ENCODE results near the gene ASL. TPM values are rescaled to one million over a fixed set of nuclear protein-coding genes. Genes with fewer than 3 reads are reported as not detected.
A peak's percentile ranks its signal among the peaks of the same experiment; 100 is the strongest.

The ASL gene
- total and polyA plus RNA-seq, 10 of the 15 experiments (the other 5 are each of a cell fraction or from before 2014, with no cell fraction given), result 0.66 to 36.7 (median 28.8) TPM

DNA sequence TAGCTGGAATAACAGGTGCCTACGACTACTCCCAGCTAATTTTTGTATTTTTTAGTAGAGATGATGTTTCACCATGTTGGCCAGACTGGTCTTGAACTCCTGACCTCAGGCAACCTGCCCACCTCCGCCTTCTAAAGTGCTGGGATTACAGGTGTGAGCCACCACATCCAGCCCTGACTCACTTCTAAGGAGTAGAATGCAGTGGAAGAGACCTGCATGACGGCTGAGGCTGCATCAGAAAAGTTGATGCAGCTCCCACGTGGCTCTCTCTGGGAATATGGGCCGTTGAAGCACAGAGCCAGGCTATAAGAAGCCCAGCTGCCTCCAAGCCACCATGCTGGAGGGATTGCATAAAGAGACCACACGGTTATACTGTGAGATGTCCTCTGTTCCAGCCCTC lies 21.6 kb upstream of the ASL start (continued):
- TF ChIP-seq, protein P1, sequence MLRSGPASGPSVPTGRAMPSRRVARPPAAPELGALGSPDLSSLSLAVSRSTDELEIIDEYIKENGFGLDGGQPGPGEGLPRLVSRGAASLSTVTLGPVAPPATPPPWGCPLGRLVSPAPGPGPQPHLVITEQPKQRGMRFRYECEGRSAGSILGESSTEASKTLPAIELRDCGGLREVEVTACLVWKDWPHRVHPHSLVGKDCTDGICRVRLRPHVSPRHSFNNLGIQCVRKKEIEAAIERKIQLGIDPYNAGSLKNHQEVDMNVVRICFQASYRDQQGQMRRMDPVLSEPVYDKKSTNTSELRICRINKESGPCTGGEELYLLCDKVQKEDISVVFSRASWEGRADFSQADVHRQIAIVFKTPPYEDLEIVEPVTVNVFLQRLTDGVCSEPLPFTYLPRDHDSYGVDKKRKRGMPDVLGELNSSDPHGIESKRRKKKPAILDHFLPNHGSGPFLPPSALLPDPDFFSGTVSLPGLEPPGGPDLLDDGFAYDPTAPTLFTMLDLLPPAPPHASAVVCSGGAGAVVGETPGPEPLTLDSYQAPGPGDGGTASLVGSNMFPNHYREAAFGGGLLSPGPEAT (IDR thresholded peaks at IDR 0.05; ENCODE audit: low read depth), result no peak
- TF ChIP-seq ZBED1 (IDR thresholded peaks at IDR 0.05; ENCODE audit: borderline replicate concordance) (no peak), EED (IDR thresholded peaks at IDR 0.05; ENCODE audit: low read depth) (peak; percentile 61), KDM1A (IDR thresholded peaks at IDR 0.05; ENCODE audit: borderline replicate concordance) (no peak), HDAC6 (IDR thresholded peaks at IDR 0.05; ENCODE audit: unreplicated experiment) (no peak), NFIC (IDR thresholded peaks at IDR 0.05; ENCODE audit: low read depth, low read length) (0 out of 2 replicates have a peak, but pooled peaks have one; percentile 41), ZNF24 (IDR thresholded peaks at IDR 0.05) (no peak), CBX5 (IDR thresholded peaks at IDR 0.05; ENCODE audit: low read depth) (no peak), RCOR1 (conservative IDR thresholded peaks at IDR 0.05; ENCODE audit: low read depth, low read length) (no peak), NR2C2 (IDR thresholded peaks at IDR 0.05; ENCODE audit: borderline replicate concordance, control insufficient read depth, insufficient read length, low read depth) (no peak), RFX5 (IDR thresholded peaks at IDR 0.05; ENCODE audit: low read depth, low read length) (no peak), SMAD1 (IDR thresholded peaks at IDR 0.05; ENCODE audit: low read depth, partially characterized antibody) (no peak), CHD4 (IDR thresholded peaks at IDR 0.05) (no peak), SUPT20H (IDR thresholded peaks at IDR 0.05; ENCODE audit: borderline replicate concordance, control insufficient read depth, low read depth, low read length) (no peak), TARDBP (IDR thresholded peaks at IDR 0.05; ENCODE audit: borderline replicate concordance) (0 out of 2 replicates have a peak, but pooled peaks have one; percentile 58), CREB1 (IDR thresholded peaks at IDR 0.05; ENCODE audit: low read depth) (0 out of 2 replicates have a peak, but pooled peaks have one; percentile 25), CHD2 (IDR thresholded peaks at IDR 0.05; ENCODE audit: borderline replicate concordance, low read depth, low read length) (no peak), SRF (IDR thresholded peaks at IDR 0.05; ENCODE audit: low read depth in 2 of 2, low read length in 2 of 2) (no peak), LARP7 (IDR thresholded peaks at IDR 0.05) (no peak), CREM (IDR thresholded peaks at IDR 0.05; ENCODE audit: low read depth) (peak; percentile 51; the same call in 1 of the 2 replicates), SIX5 (IDR thresholded peaks at IDR 0.05; ENCODE audit: low read depth, low read length, severe bottlenecking) (no peak), POLR2AphosphoS5 (IDR thresholded peaks at IDR 0.05; ENCODE audit: low read length) (no peak), TCF12 (IDR thresholded peaks at IDR 0.05; ENCODE audit: low read depth, low read length) (peak; percentile 20; the same call in 1 of the 2 replicates), FOXK2 (IDR thresholded peaks at IDR 0.05) (no peak), ZNF274 (IDR thresholded peaks at IDR 0.05; ENCODE audit: insufficient read depth, insufficient read length) (no peak), NRF1 (conservative IDR thresholded peaks at IDR 0.05; ENCODE audit: low read depth, low read length) (no peak)

All from GM12878 (cell line).